Stomach (tissue), 9 donors: ENCODE data around the gene STAU1. TPM values are rescaled to one million over a fixed set of nuclear protein-coding genes. Genes with fewer than 3 reads are reported as not detected.

Experiments used
- DNase-seq, 2 donors: peaks; one replicate each; pipeline versions ENCODE4 v3.0.0 to v3.0.0-alpha.2; 2013 to 2019
- H3K27ac ChIP-seq, 5 donors: fragments of 200-600 bp in 4 of 5; sonication (generic) in 4 of 5; one replicate each; pipeline ENCODE4 v1.5.1; 2013 to 2019; ENCODE audit warnings: mild to moderate bottlenecking in 1 of 5, moderate library complexity in 1 of 5
- H3K27me3 ChIP-seq, 3 donors: fragments of 200-600 bp; sonication (generic); one replicate each; pipeline ENCODE4 v1.5.1; 2017 to 2019; ENCODE audit warnings: mixed run types in 1 of 3
- H3K36me3 ChIP-seq, 4 donors: fragments of 200-600 bp; sonication (generic); 1 replicate in 3 of 4; 2 replicates in 1 of 4; pipeline ENCODE4 v1.5.1; 2016 to 2019
- H3K4me1 ChIP-seq, 4 donors: fragments of 200-600 bp; sonication (generic); one replicate each; pipeline ENCODE4 v1.5.1; 2016 to 2019
- H3K4me3 ChIP-seq, 4 donors: fragments of 200-600 bp; sonication (generic) in 3 of 4; one replicate each; pipeline ENCODE4 v1.5.1; 2016 to 2019; ENCODE audit warnings: mild to moderate bottlenecking in 1 of 4
- H3K9me3 ChIP-seq, 4 donors: fragments of 200-600 bp; sonication (generic); one replicate each; pipeline ENCODE4 v1.5.1; 2016 to 2019
- CTCF ChIP-seq, 7 experiments: fragments of 450-650 bp in 4 of 7; fragments of 200-600 bp in 3 of 7; sonication (generic) in 3 of 7; IDR thresholded peaks; one replicate each; pipeline ENCODE4 v1.5.1; 2016 to 2019; ENCODE audit warnings: antibody characterized with exemption in 7 of 7, control low read depth in 2 of 7, mild to moderate bottlenecking in 1 of 7
- EP300 ChIP-seq: sonication (generic); formaldehyde crosslinking; IDR thresholded peaks from one replicate; pipeline ENCODE4 v1.6.1; 2017; ENCODE audit warnings: antibody characterized with exemption
- POLR2A ChIP-seq, 4 donors: fragments of 450-650 bp; IDR thresholded peaks; one replicate each; pipeline ENCODE4 v1.6.1; 2016; ENCODE audit warnings: antibody characterized with exemption in 4 of 4, control low read depth in 2 of 4, mild to moderate bottlenecking in 1 of 4, moderate library complexity in 1 of 4
- POLR2AphosphoS5 ChIP-seq, 3 donors: sonication (generic); formaldehyde crosslinking; IDR thresholded peaks; one replicate each; pipeline ENCODE4 v1.6.1; 2016; ENCODE audit warnings: antibody characterized with exemption in 3 of 3
- whole genome bisulfite sequencing, 5 donors: extraction: QIAGEN DNeasy Blood & Tissue Kit in 3 of 5; methylation state at CpG; one replicate each; pipeline versions ENCODE4 v1.1.5 to v1.1.7; 2013 to 2018; 5-methylcytosine and 5-hydroxymethylcytosine counted together
- intact Hi-C: fragments of 100-400 bp; cut with DNase I; formaldehyde crosslinking; loops from one replicate; pipeline ENCODE4 v1.15.1; 2023; ENCODE audit warnings: low total_unique reads
- polyA plus RNA-seq, 3 donors: library from polyadenylated mRNA; stranded (reverse); fragments of 200-250 nt; gene quantifications; one replicate each; pipeline ENCODE4 v1.2.3, GENCODE V29; 2013
- total RNA-seq, 5 donors: library from RNA; depleted of rRNA; stranded (reverse); fragments of >200 nt; gene quantifications; one replicate each; pipeline versions ENCODE4 v1.1.0 to v1.2.3, GENCODE V29; 2014 to 2016
- donor health status: healthy with polysubstance abuse.
- donor health status: Bipolar disorder and iron deficiency.
- donor health status: healthy.

Gene STAU1
- total and polyA plus RNA-seq, 8 donors, result 33.0 to 129 (median 56.5) TPM

GRCh38 chr20:49166534-49167449 lies 21.3 kb downstream of the STAU1 start:
- Histone ChIP-seq H3K9me3 (no peaks in the 10 kb centered on the region), H3K36me3 (peaks cover 11 to 37% (median 29%) of the 10 kb centered on the region in 4 donors), H3K27me3 (no peaks in the 10 kb centered on the region), H3K27ac (peak overlapping the region in 3 of 5 donors; percentile 14 to 44 (median 33)), H3K4me3 (no peak overlapping the region), H3K4me1 (peaks cover 22 to 52% (median 41%) of the 10 kb centered on the region in 4 donors)
- intact Hi-C loops, result no loop called here
- no peak for DNase-seq
- 48 to 70% (median 60%) methylated on average over 1 of the region's 1 CpG for WGBS, 5 donors
- TF ChIP-seq POLR2A (IDR thresholded peaks at IDR 0.05), result no peak
- no peak for TF ChIP-seq EP300
- TF ChIP-seq CTCF (IDR thresholded peaks at IDR 0.05), result no peak
- TF ChIP-seq POLR2AphosphoS5 (IDR thresholded peaks at IDR 0.05), result no peak

- intact Hi-C loops, result no loop called here
- Histone ChIP-seq H3K27me3 (no peaks in the 10 kb centered on the region), H3K4me3 (no peak overlapping the region), H3K9me3 (no peaks in the 10 kb centered on the region), H3K4me1 (peaks cover 22 to 56% (median 44%) of the 10 kb centered on the region in 4 donors), H3K36me3 (peaks cover 11 to 32% (median 28%) of the 10 kb centered on the region in 4 donors), H3K27ac (peak overlapping the region in 1 of 5 donors; percentile 44)
- WGBS, 5 donors, result 83 to 93% (median 89%) methylated on average over 5 of the region's 5 CpGs
- TF ChIP-seq EP300 (no peak), CTCF (IDR thresholded peaks at IDR 0.05) (no peak), POLR2AphosphoS5 (IDR thresholded peaks at IDR 0.05) (no peak), POLR2A (IDR thresholded peaks at IDR 0.05) (no peak)
- no peak for DNase-seq
Observed at GRCh38 chr20:49165611-49166010, 22.5 kb downstream of the STAU1 start.

GRCh38 chr20:49163696-49164095 lies 24.4 kb downstream of the STAU1 start:
- DNase-seq, result no peak
- intact Hi-C loops, result no loop called here
- peaks cover 22 to 47% (median 36%) of the 10 kb centered on the region in 4 donors for H3K4me1 ChIP-seq
- 87 to 97% (median 95%) methylated on average over 5 of the region's 5 CpGs for WGBS, 5 donors
- H3K27me3 ChIP-seq, result no peaks in the 10 kb centered on the region
- TF ChIP-seq EP300, result no peak
- TF ChIP-seq POLR2A (IDR thresholded peaks at IDR 0.05), result no peak
- no peak for TF ChIP-seq CTCF (IDR thresholded peaks at IDR 0.05)
- TF ChIP-seq POLR2AphosphoS5 (IDR thresholded peaks at IDR 0.05), result no peak
- H3K4me3 ChIP-seq, result no peak overlapping the region
- no peaks in the 10 kb centered on the region for H3K9me3 ChIP-seq
- peaks cover 11 to 41% (median 30%) of the 10 kb centered on the region in 4 donors for H3K36me3 ChIP-seq
- no peak overlapping the region for H3K27ac ChIP-seq

- peak in 1 of 2 donors; percentile 55 for DNase-seq
- no peaks in the 10 kb centered on the region for H3K27me3 ChIP-seq
- H3K4me3 ChIP-seq, result no peak overlapping the region
- H3K27ac ChIP-seq, result no peak overlapping the region
- TF ChIP-seq EP300 (no peak), CTCF (IDR thresholded peaks at IDR 0.05) (no peak), POLR2A (IDR thresholded peaks at IDR 0.05) (no peak), POLR2AphosphoS5 (IDR thresholded peaks at IDR 0.05) (no peak)
- intact Hi-C loops, result no loop called here
- peaks cover 7 to 26% (median 15%) of the 10 kb centered on the region in 4 donors for H3K4me1 ChIP-seq
- 57 to 73% (median 65%) methylated on average over 6 of the region's 6 CpGs for WGBS, 5 donors
- H3K9me3 ChIP-seq, result no peaks in the 10 kb centered on the region
- H3K36me3 ChIP-seq, result peaks cover 18 to 62% (median 50%) of the 10 kb centered on the region in 4 donors
Observed at GRCh38 chr20:49161428-49162152, 26.5 kb downstream of the STAU1 start.
